Activated CD8-positive, alpha-beta T cell treated with anti-CD3 and anti-CD28 coated beads for 36 hours (primary cell): ENCODE measurements around the gene ZBTB16. TPM values are rescaled to one million over a fixed set of nuclear protein-coding genes. Genes with fewer than 3 reads are reported as not detected.

ENCODE experiments used
- ATAC-seq: fragments of 200-7000 bp; cut with Tn5 transposase; one replicate; pipeline ENCODE4 v1.10.0; 2021; ENCODE audit warnings: mild to moderate bottlenecking, moderate library complexity
- CTCF ChIA-PET: fragments of 350-600 bp; sonication (Branson Sonifier 250); formaldehyde crosslinking; loops from one replicate; lab custom pipeline; 2021; ENCODE audit warnings: antibody characterized with exemption; lab: Charles Lee
- POLR2A ChIA-PET: fragments of 350-600 bp; sonication (Branson Sonifier 250); formaldehyde crosslinking; loops from one replicate; lab custom pipeline; 2021; ENCODE audit warnings: antibody characterized with exemption; lab: Charles Lee
- DNase-seq: peaks from one replicate; pipeline ENCODE4 v3.0.0-alpha.2; 2020
- H3K27ac Mint-ChIP-seq: one replicate; pipeline ENCODE4 v1.8.0; 2021; ENCODE audit warnings: mild to moderate bottlenecking, mixed read lengths
- H3K27me3 Mint-ChIP-seq: one replicate; pipeline ENCODE4 v1.8.0; 2021; ENCODE audit warnings: mixed read lengths
- H3K36me3 Mint-ChIP-seq: one replicate; pipeline ENCODE4 v1.8.0; 2021; ENCODE audit warnings: low read depth, mixed read lengths
- H3K4me1 Mint-ChIP-seq: one replicate; pipeline ENCODE4 v1.8.0; 2021; ENCODE audit warnings: low read depth, mixed read lengths
- H3K4me3 Mint-ChIP-seq: one replicate; pipeline ENCODE4 v1.8.0; 2021; ENCODE audit warnings: mild to moderate bottlenecking, moderate library complexity, mixed read lengths
- H3K9me3 Mint-ChIP-seq: one replicate; pipeline ENCODE4 v1.8.0; 2021; ENCODE audit warnings: mixed read lengths
- intact Hi-C: fragments of 100-400 bp; cut with micrococcal nuclease; formaldehyde crosslinking; loops from one replicate; pipeline ENCODE4 v1.10.0; 2022
- total RNA-seq, 2 experiments: library from RNA; stranded (reverse); gene quantifications; one replicate each; pipeline ENCODE4 v1.2.3, GENCODE V29; 2021
- TF ChIP-seq, protein P1 (sequence below): fragments of 200-600 bp; IDR thresholded peaks from one replicate; pipeline ENCODE4 v1.8.0; 2022; ENCODE audit warnings: antibody characterized with exemption, mild to moderate bottlenecking

ZBTB16 gene
- total RNA-seq, 2 experiments from 2014 or later = 9.5 to 10.1 TPM

DNA sequence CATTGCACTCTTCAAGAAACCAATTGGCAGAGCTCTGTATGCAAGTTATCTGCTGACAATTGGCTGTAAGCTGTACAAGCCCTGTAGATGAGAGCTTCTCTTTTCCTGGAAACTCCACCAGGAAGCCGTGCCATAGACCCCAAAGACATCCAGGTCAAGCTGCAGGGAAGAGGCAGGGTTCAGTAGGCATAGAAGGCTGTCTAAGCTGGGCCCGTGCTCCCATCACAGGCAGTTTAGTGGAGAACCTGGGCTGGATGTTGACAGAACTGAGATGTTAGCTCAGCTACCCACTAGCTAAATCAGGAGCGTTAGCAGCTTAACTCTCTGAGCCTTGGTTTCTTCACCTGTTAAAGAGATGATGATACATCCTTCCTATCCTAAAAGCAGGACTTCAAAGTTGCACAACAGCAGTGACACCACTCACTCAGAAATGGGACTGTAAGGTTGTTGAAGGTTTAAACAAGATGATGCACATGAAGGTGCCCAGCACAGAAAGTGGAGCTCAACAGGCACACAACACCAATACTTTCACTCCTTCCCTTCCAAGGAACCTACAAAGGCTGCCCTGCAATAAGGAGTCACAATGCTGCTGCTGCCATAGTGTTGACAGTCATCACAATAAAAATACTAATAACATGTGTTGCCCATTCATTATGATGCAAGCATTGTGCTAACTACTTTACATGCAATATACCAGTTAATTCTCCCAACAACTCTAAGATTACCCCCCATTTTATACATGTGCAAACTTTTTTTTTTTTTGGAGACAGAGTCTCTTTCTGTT, 115.4 kb downstream of the ZBTB16 start:
- Mint-ChIP-seq H3K36me3 (no peaks in the 10 kb centered on the region), H3K9me3 (no peaks in the 10 kb centered on the region), H3K27me3 (no peaks in the 10 kb centered on the region), H3K4me1 (peaks cover 62% of the 10 kb centered on the region), H3K4me3 (no peak overlapping the region), H3K27ac (no peak overlapping the region)
- ChIA-PET POLR2A (no interaction called here), CTCF (interaction anchor here (1.0 to 1.2 kb wide), 2 partner anchors 17 to 18 kb away, joined by 3 read pairs; no protein-coding TSS in a partner anchor)
- TF ChIP-seq, protein P1, sequence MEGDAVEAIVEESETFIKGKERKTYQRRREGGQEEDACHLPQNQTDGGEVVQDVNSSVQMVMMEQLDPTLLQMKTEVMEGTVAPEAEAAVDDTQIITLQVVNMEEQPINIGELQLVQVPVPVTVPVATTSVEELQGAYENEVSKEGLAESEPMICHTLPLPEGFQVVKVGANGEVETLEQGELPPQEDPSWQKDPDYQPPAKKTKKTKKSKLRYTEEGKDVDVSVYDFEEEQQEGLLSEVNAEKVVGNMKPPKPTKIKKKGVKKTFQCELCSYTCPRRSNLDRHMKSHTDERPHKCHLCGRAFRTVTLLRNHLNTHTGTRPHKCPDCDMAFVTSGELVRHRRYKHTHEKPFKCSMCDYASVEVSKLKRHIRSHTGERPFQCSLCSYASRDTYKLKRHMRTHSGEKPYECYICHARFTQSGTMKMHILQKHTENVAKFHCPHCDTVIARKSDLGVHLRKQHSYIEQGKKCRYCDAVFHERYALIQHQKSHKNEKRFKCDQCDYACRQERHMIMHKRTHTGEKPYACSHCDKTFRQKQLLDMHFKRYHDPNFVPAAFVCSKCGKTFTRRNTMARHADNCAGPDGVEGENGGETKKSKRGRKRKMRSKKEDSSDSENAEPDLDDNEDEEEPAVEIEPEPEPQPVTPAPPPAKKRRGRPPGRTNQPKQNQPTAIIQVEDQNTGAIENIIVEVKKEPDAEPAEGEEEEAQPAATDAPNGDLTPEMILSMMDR = no peak
- ATAC-seq (no peak), DNase-seq (no peak)
- intact Hi-C loops = no loop called here

DNA sequence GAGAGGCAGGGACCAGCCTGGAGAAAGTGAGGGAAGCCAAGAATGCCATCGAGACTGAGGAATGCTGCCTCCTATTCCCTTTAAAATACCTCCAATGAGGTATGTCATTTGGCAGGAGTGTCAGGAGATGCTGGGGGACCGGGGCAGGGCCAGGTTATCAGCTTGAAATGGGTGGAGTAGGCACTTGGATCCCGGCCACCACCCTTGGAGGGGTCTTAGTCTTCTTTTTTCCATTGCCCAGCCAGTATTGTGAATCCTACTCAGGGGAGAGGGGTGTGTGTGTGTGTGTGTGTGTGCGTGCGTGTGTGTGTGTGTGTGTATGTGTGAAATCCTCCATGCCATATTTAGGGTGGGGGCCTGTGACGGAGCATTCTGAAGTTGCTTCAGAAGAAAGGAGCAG, 116.2 kb downstream of the ZBTB16 start:
- intact Hi-C loops = no loop called here

DNA sequence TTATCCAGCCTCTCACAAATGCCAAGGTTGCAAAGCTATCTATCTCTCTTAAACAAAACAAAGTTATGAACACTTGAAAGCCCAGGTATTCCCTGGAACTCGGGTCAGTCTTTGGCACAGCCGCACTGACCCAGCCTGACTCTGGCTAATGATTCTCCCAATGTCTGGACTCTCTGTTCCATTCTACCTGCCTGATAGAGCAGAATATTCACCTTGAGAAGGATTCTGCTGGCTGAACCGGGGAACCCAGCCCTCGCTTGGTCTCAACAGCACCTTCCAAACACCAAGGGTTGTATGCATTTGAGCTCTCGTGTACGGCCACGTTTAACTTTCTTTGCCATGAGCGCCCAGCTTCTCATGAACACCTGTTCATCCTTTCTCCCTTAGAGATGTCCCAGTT, 116.8 kb downstream of the ZBTB16 start:
- TF ChIP-seq, protein P1 = no peak
- H3K27ac Mint-ChIP-seq = no peak overlapping the region
- DNase-seq (no peak), ATAC-seq (no peak)
- no peaks in the 10 kb centered on the region for H3K27me3 Mint-ChIP-seq
- peaks cover 63% of the 10 kb centered on the region for H3K4me1 Mint-ChIP-seq
- POLR2A ChIA-PET = interaction anchor here (0.8 kb wide), 1 partner anchor 47 kb away, joined by 3 read pairs; no protein-coding TSS in a partner anchor
- H3K36me3 Mint-ChIP-seq = no peaks in the 10 kb centered on the region
- H3K9me3 Mint-ChIP-seq = no peaks in the 10 kb centered on the region
- CTCF ChIA-PET = interaction anchor here (0.9 kb wide), 1 partner anchor 17 kb away, joined by 3 read pairs; no protein-coding TSS in a partner anchor
- intact Hi-C loops = no loop called here
- no peak overlapping the region for H3K4me3 Mint-ChIP-seq

More for the DNA sequence above, 116.2 kb downstream of the ZBTB16 start:
- Mint-ChIP-seq H3K36me3 (no peaks in the 10 kb centered on the region), H3K9me3 (no peaks in the 10 kb centered on the region), H3K27ac (no peak overlapping the region), H3K4me1 (peaks cover 63% of the 10 kb centered on the region), H3K27me3 (no peaks in the 10 kb centered on the region), H3K4me3 (no peak overlapping the region)
- TF ChIP-seq, protein P1 = no peak
- DNase-seq (no peak), ATAC-seq (no peak)
- ChIA-PET POLR2A (interaction anchor here (0.8 kb wide), 1 partner anchor 47 kb away, joined by 3 read pairs; no protein-coding TSS in a partner anchor), CTCF (no interaction called here)

DNA sequence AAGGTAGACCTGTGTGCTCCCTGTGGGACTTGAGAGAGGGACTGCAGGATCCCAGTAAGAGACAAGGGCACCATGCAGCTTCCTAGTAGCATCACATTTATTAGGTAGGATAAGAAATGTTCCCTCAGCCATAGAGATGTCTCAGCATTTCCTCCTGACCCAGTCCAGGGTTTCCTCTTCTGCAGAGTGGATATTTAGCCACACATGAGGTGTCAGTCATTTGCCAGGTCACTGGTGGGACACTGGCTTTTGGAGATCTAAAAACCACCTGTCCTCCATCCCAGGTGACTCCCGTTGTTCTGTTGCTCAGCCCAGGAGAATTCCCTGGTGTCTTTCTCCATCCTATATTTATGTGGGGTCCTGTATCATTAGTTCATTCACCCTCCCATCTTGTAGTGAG, 119.1 kb downstream of the ZBTB16 start:
- intact Hi-C loops = no loop called here
- no peaks in the 10 kb centered on the region for H3K9me3 Mint-ChIP-seq
- DNase-seq = no peak
- ChIA-PET POLR2A (interaction anchor here (0.9 kb wide), 1 partner anchor 14 kb away, joined by 3 read pairs; no protein-coding TSS in a partner anchor), CTCF (interaction anchor here (1.4 to 6.7 kb wide), 2 partner anchors 9 to 15 kb away, joined by 3 to 58 read pairs; no protein-coding TSS in a partner anchor)
- ATAC-seq = no peak
- H3K36me3 Mint-ChIP-seq = no peaks in the 10 kb centered on the region
- TF ChIP-seq, protein P1 = no peak
- H3K4me1 Mint-ChIP-seq = peaks cover 62% of the 10 kb centered on the region
- H3K27me3 Mint-ChIP-seq = no peaks in the 10 kb centered on the region
- no peak overlapping the region for H3K4me3 Mint-ChIP-seq
- H3K27ac Mint-ChIP-seq = no peak overlapping the region
